ENCODE data around the gene FMO2.

Gene FMO2

GRCh38 chr1:171188388-171189266 is 3.5 kb downstream of the FMO2 start:
- H3K79me2 ChIP-seq (ENCODE audit: insufficient read depth, low read length), result no peaks in the 10 kb centered on the region
- H3K36me3 ChIP-seq (ENCODE audit: low read length), result no peaks in the 10 kb centered on the region
- no peak overlapping the region for H3K4me3 ChIP-seq (ENCODE audit: insufficient read depth, low read length, poor library complexity, severe bottlenecking)
- no peaks in the 10 kb centered on the region for H3K9me3 ChIP-seq (ENCODE audit: insufficient read depth, low read length)
- no peaks in the 10 kb centered on the region for H4K20me1 ChIP-seq (ENCODE audit: low read depth, low read length)
- peak overlapping the region; percentile 47 for H3K4me2 ChIP-seq (ENCODE audit: low read depth, low read length, poor library complexity, severe bottlenecking)
- no peak for TF ChIP-seq EZH2phosphoT487 (conservative IDR thresholded peaks at IDR 0.05; ENCODE audit: low read length)
- TF ChIP-seq, protein P1, sequence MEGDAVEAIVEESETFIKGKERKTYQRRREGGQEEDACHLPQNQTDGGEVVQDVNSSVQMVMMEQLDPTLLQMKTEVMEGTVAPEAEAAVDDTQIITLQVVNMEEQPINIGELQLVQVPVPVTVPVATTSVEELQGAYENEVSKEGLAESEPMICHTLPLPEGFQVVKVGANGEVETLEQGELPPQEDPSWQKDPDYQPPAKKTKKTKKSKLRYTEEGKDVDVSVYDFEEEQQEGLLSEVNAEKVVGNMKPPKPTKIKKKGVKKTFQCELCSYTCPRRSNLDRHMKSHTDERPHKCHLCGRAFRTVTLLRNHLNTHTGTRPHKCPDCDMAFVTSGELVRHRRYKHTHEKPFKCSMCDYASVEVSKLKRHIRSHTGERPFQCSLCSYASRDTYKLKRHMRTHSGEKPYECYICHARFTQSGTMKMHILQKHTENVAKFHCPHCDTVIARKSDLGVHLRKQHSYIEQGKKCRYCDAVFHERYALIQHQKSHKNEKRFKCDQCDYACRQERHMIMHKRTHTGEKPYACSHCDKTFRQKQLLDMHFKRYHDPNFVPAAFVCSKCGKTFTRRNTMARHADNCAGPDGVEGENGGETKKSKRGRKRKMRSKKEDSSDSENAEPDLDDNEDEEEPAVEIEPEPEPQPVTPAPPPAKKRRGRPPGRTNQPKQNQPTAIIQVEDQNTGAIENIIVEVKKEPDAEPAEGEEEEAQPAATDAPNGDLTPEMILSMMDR (IDR thresholded peaks at IDR 0.05; ENCODE audit: insufficient read depth, low read length, poor library complexity, severe bottlenecking), result peak; percentile 82
- no peaks in the 10 kb centered on the region for H3K9me2 ChIP-seq (replicated peaks; ENCODE audit: insufficient read depth, low read length)
- H3F3A ChIP-seq (ENCODE audit: insufficient read depth), result no peaks in the 10 kb centered on the region
- H3K27ac ChIP-seq (ENCODE audit: low read depth, low read length), result no peak overlapping the region
- H3K27me3 ChIP-seq (ENCODE audit: low read length), result no peaks in the 10 kb centered on the region
- H2AFZ ChIP-seq (ENCODE audit: low read depth, low read length, severe bottlenecking), result peak overlapping the region; percentile 51
- H3K9ac ChIP-seq (ENCODE audit: low read length), result no peak overlapping the region

DNA sequence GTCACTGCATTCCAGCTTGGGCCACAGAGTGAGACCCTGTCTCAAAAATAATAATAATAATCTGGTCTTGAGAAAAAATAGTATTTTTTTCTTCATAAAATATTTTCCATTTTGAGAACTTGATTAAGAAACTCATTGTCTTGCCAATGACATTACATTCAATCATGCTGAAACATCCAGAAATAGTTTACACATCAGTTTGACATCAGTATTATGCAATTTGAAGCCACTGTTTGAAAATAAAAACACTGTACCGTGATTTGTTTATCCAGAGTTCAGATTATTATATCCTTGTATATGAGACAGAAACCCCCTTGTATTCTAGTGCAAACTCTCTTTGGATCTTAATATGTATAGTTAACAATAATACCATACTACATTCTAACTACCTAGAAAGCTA is 6.9 kb downstream of the FMO2 start:
- H3K9ac ChIP-seq (ENCODE audit: low read length), result no peak overlapping the region
- TF ChIP-seq EZH2phosphoT487 (conservative IDR thresholded peaks at IDR 0.05; ENCODE audit: low read length), result no peak
- TF ChIP-seq, protein P1 (IDR thresholded peaks at IDR 0.05; ENCODE audit: insufficient read depth, low read length, poor library complexity, severe bottlenecking), result no peak
- no peaks in the 10 kb centered on the region for H3K27me3 ChIP-seq (ENCODE audit: low read length)
- no peak overlapping the region for H3K27ac ChIP-seq (ENCODE audit: low read depth, low read length)
- H2AFZ ChIP-seq (ENCODE audit: low read depth, low read length, severe bottlenecking), result no peak overlapping the region
- H3K79me2 ChIP-seq (ENCODE audit: insufficient read depth, low read length), result no peaks in the 10 kb centered on the region
- no peaks in the 10 kb centered on the region for H3K9me3 ChIP-seq (ENCODE audit: insufficient read depth, low read length)
- no peak overlapping the region for H3K4me2 ChIP-seq (ENCODE audit: low read depth, low read length, poor library complexity, severe bottlenecking)
- H3K36me3 ChIP-seq (ENCODE audit: low read length), result no peaks in the 10 kb centered on the region
- H3K9me2 ChIP-seq (replicated peaks; ENCODE audit: insufficient read depth, low read length), result no peaks in the 10 kb centered on the region
- H3K4me3 ChIP-seq (ENCODE audit: insufficient read depth, low read length, poor library complexity, severe bottlenecking), result no peak overlapping the region
- H4K20me1 ChIP-seq (ENCODE audit: low read depth, low read length), result no peaks in the 10 kb centered on the region
- no peaks in the 10 kb centered on the region for H3F3A ChIP-seq (ENCODE audit: insufficient read depth)

DNA sequence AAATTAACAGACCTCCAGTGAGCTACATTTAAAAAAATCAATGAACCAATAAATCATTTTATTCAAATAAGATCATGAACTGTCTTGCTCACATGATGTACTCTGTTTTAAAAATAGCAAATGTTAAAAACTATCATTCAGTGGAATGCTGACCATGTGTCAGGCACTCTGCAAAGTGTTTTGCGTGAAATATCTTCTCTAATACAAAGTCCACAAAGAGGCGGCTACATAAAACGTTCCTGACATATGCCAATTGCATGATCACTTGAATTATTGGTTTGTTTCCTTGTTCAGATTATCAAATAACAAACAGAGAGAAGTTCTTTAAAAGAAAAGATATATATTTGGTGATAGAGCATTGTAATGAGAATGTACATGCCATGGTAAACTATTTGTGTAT is 10.7 kb downstream of the FMO2 start:
- Histone ChIP-seq H4K20me1 (ENCODE audit: low read depth, low read length) (no peaks in the 10 kb centered on the region), H3K9ac (ENCODE audit: low read length) (no peak overlapping the region), H3K27ac (ENCODE audit: low read depth, low read length) (no peak overlapping the region), H2AFZ (ENCODE audit: low read depth, low read length, severe bottlenecking) (no peak overlapping the region), H3K9me2 (replicated peaks; ENCODE audit: insufficient read depth, low read length) (no peaks in the 10 kb centered on the region), H3K4me3 (ENCODE audit: insufficient read depth, low read length, poor library complexity, severe bottlenecking) (no peak overlapping the region), H3K9me3 (ENCODE audit: insufficient read depth, low read length) (no peaks in the 10 kb centered on the region), H3K79me2 (ENCODE audit: insufficient read depth, low read length) (no peaks in the 10 kb centered on the region), H3K27me3 (ENCODE audit: low read length) (no peaks in the 10 kb centered on the region), H3F3A (ENCODE audit: insufficient read depth) (no peaks in the 10 kb centered on the region), H3K36me3 (ENCODE audit: low read length) (no peaks in the 10 kb centered on the region), H3K4me2 (ENCODE audit: low read depth, low read length, poor library complexity, severe bottlenecking) (no peak overlapping the region)
- no peak for TF ChIP-seq EZH2phosphoT487 (conservative IDR thresholded peaks at IDR 0.05; ENCODE audit: low read length)
- TF ChIP-seq, protein P1 (IDR thresholded peaks at IDR 0.05; ENCODE audit: insufficient read depth, low read length, poor library complexity, severe bottlenecking), result no peak

All from SU-DHL-6 (cell line).